ENCODE results near the gene PDIA2.

The PDIA2 gene

DNA sequence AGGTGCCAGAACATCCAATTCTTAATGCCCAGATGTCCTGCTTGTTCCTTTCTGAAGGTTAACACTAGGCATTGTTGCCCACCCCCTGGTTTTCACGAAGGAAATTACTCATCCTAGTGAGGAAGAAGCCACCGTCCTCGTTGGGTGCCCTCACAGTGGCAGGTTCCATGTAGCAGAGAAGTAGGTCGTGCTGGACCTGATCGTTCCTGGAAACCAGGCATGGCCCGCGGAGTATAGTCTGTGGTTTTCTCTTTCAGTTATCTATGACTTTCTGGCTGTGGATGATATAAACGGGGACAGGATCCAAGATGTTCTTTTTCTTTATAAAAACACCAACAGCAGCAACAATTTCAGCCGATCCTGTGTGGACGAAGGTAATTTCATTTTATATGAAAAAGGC lies 23.7 kb upstream of the PDIA2 start:
- Histone ChIP-seq H3K27me3 (ENCODE audit: insufficient read depth, poor library complexity, severe bottlenecking) (no peaks in the 10 kb centered on the region), H3K4me3 (replicated peaks; ENCODE audit: insufficient read depth, low read length) (no peak overlapping the region), H3K27ac (replicated peaks) (no peak overlapping the region)
- TF ChIP-seq SPI1 (IDR thresholded peaks at IDR 0.05; ENCODE audit: borderline replicate concordance, low read depth) (no peak), GABPA (IDR thresholded peaks at IDR 0.05; ENCODE audit: low read depth) (no peak)
- no peak for DNase-seq (ENCODE audit: low read depth in 1 of 2, low spot score in 1 of 2)

DNA sequence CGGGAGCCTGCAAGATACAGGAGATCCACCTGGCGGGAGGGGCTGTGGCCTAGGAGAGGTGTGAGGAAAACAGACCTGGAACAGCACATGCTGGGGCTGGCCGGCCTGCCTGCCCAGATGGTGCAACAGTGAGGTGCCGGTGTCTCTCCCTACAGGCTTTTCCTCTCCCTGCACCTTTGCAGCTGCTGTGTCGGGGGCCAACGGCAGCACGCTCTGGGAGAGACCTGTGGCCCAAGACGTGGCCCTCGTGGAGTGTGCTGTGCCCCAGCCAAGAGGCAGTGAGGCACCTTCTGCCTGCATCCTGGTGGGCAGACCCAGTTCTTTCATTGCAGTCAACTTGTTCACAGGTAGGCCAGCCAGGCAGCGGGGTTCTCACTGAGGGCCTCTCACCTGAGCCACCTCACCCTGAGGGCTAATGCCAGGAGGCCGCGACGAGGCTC lies 23.1 kb upstream of the PDIA2 start:
- H3K27me3 ChIP-seq (ENCODE audit: insufficient read depth, poor library complexity, severe bottlenecking): no peaks in the 10 kb centered on the region
- H3K27ac ChIP-seq (replicated peaks): no peak overlapping the region
- DNase-seq (ENCODE audit: low read depth in 1 of 2, low spot score in 1 of 2): no peak
- TF ChIP-seq, protein P1, sequence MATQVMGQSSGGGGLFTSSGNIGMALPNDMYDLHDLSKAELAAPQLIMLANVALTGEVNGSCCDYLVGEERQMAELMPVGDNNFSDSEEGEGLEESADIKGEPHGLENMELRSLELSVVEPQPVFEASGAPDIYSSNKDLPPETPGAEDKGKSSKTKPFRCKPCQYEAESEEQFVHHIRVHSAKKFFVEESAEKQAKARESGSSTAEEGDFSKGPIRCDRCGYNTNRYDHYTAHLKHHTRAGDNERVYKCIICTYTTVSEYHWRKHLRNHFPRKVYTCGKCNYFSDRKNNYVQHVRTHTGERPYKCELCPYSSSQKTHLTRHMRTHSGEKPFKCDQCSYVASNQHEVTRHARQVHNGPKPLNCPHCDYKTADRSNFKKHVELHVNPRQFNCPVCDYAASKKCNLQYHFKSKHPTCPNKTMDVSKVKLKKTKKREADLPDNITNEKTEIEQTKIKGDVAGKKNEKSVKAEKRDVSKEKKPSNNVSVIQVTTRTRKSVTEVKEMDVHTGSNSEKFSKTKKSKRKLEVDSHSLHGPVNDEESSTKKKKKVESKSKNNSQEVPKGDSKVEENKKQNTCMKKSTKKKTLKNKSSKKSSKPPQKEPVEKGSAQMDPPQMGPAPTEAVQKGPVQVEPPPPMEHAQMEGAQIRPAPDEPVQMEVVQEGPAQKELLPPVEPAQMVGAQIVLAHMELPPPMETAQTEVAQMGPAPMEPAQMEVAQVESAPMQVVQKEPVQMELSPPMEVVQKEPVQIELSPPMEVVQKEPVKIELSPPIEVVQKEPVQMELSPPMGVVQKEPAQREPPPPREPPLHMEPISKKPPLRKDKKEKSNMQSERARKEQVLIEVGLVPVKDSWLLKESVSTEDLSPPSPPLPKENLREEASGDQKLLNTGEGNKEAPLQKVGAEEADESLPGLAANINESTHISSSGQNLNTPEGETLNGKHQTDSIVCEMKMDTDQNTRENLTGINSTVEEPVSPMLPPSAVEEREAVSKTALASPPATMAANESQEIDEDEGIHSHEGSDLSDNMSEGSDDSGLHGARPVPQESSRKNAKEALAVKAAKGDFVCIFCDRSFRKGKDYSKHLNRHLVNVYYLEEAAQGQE (IDR thresholded peaks at IDR 0.05; ENCODE audit: insufficient replicate concordance, low read depth): no peak
- TF ChIP-seq SPI1 (IDR thresholded peaks at IDR 0.05; ENCODE audit: borderline replicate concordance, low read depth): no peak
- TF ChIP-seq, protein P2, sequence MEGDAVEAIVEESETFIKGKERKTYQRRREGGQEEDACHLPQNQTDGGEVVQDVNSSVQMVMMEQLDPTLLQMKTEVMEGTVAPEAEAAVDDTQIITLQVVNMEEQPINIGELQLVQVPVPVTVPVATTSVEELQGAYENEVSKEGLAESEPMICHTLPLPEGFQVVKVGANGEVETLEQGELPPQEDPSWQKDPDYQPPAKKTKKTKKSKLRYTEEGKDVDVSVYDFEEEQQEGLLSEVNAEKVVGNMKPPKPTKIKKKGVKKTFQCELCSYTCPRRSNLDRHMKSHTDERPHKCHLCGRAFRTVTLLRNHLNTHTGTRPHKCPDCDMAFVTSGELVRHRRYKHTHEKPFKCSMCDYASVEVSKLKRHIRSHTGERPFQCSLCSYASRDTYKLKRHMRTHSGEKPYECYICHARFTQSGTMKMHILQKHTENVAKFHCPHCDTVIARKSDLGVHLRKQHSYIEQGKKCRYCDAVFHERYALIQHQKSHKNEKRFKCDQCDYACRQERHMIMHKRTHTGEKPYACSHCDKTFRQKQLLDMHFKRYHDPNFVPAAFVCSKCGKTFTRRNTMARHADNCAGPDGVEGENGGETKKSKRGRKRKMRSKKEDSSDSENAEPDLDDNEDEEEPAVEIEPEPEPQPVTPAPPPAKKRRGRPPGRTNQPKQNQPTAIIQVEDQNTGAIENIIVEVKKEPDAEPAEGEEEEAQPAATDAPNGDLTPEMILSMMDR (IDR thresholded peaks at IDR 0.05; ENCODE audit: insufficient read depth, low read length): no peak
- no peak for TF ChIP-seq POLR2AphosphoS5 (IDR thresholded peaks at IDR 0.05; ENCODE audit: low read depth)
- TF ChIP-seq GABPA (IDR thresholded peaks at IDR 0.05; ENCODE audit: low read depth): no peak
- H3K4me3 ChIP-seq (replicated peaks; ENCODE audit: insufficient read depth, low read length): no peak overlapping the region

DNA sequence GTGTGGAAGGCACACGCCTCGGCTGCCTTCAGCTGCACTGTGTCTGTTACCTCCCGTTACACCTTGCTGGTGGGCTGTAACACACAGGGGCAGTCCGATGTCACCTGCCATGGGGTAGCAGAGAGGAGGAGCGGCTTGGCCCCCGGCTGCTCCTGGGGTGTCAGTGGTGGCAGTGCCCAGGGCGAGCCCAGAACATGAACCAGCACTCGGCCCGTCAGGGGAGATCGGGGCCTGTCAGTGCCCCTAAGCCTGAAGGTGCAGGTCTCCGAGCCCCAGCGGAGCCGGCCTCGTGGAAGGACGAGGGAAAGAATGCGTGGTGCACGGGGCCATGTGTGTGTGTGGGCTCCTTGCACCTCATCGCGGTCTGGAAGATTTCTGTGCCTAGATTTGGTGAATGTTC lies 22.6 kb upstream of the PDIA2 start:
- DNase-seq (ENCODE audit: low read depth in 1 of 2, low spot score in 1 of 2): no peak
- Histone ChIP-seq H3K27me3 (ENCODE audit: insufficient read depth, poor library complexity, severe bottlenecking) (no peaks in the 10 kb centered on the region), H3K27ac (replicated peaks) (no peak overlapping the region), H3K4me3 (replicated peaks; ENCODE audit: insufficient read depth, low read length) (no peak overlapping the region)
- TF ChIP-seq POLR2AphosphoS5 (IDR thresholded peaks at IDR 0.05; ENCODE audit: low read depth): no peak
- TF ChIP-seq GABPA (IDR thresholded peaks at IDR 0.05; ENCODE audit: low read depth): no peak
- TF ChIP-seq SPI1 (IDR thresholded peaks at IDR 0.05; ENCODE audit: borderline replicate concordance, low read depth): no peak
- TF ChIP-seq, protein P1 (IDR thresholded peaks at IDR 0.05; ENCODE audit: insufficient replicate concordance, low read depth): no peak
- TF ChIP-seq, protein P2 (IDR thresholded peaks at IDR 0.05; ENCODE audit: insufficient read depth, low read length): no peak

DNA sequence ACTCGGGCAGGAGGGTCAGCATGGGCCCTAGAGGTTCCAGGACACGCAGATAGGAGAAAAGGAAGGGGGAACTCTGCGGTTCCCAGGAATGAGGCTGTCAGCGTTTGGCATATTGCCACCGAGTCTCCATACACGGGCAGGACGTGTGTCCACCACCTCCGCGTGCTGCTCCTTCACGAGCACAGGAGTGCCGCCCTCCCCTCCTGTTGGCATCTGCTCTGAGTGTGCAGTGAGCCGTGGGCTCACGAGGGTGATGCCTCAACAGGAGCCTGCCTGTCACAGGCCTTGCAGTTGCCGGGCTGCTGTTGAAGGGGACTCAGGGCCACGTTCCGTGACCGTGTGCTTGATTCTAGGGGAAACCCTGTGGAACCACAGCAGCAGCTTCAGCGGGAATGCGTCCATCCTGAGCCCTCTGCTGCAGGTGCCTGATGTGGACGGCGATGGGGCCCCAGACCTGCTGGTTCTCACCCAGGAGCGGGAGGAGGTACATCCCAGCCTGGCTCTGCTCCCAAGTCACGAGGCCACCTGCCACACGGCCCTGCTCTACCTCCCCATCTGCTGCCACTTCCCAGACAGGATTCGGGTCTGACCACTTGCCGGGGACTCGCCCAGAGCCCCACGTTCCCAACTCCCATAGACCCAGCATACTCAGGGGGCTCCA lies 21.8 kb upstream of the PDIA2 start:
- TF ChIP-seq GABPA (IDR thresholded peaks at IDR 0.05; ENCODE audit: low read depth) (no peak), POLR2AphosphoS5 (IDR thresholded peaks at IDR 0.05; ENCODE audit: low read depth) (no peak), SPI1 (IDR thresholded peaks at IDR 0.05; ENCODE audit: borderline replicate concordance, low read depth) (no peak)
- TF ChIP-seq, protein P1 (IDR thresholded peaks at IDR 0.05; ENCODE audit: insufficient replicate concordance, low read depth): no peak
- TF ChIP-seq, protein P2 (IDR thresholded peaks at IDR 0.05; ENCODE audit: insufficient read depth, low read length): no peak
- Histone ChIP-seq H3K27me3 (ENCODE audit: insufficient read depth, poor library complexity, severe bottlenecking) (no peaks in the 10 kb centered on the region), H3K4me3 (replicated peaks; ENCODE audit: insufficient read depth, low read length) (no peak overlapping the region), H3K27ac (replicated peaks) (no peak overlapping the region)
- DNase-seq (ENCODE audit: low read depth in 1 of 2, low spot score in 1 of 2): no peak

Measured in HL-60 (cell line).